ENCODE results near the gene ANKS1A. TPM values are rescaled to one million over a fixed set of nuclear protein-coding genes. Genes with fewer than 3 reads are reported as not detected.
A peak's percentile ranks its signal among the peaks of the same experiment; 100 is the strongest.

ANKS1A gene
- total RNA-seq, 6 experiments from 2014 or later, result 6.7 to 17.4 (median 10.5) TPM

- Histone ChIP-seq H3K27ac (peak overlapping the region; percentile 19 to 74 (median 60)), H3K36me3 (peaks cover 0 to 4% (median 0%) of the 10 kb centered on the region in 4 donors), H3K27me3 (no peaks in the 10 kb centered on the region), H3K4me1 (peaks cover 0 to 16% (median 2%) of the 10 kb centered on the region in 4 donors), H3K4me3 (no peak overlapping the region), H3K9me3 (no peaks in the 10 kb centered on the region)
- WGBS (ENCODE audit: insufficient coverage, low coverage, low lambda C conversion rate, missing lambda C conversion rate), result 65% methylated on average over 3 of the region's 4 CpGs
- intact Hi-C loops (cut with DNase I), result no loop called here
- DNase-seq (peak in 1 of 3 donors; percentile 29), ATAC-seq (no peak)
- TF ChIP-seq POLR2A (IDR thresholded peaks at IDR 0.05) (no peak), CTCF (IDR thresholded peaks at IDR 0.05) (no peak)
These were observed 154.5 kb downstream of the ANKS1A start for GRCh38 chr6:35043381-35044130.

- no peaks in the 10 kb centered on the region for H3K27me3 ChIP-seq
- H3K36me3 ChIP-seq, result no peaks in the 10 kb centered on the region
- H3K4me3 ChIP-seq, result no peak overlapping the region
- 47% methylated on average over 11 of the region's 16 CpGs for WGBS (ENCODE audit: insufficient coverage, low coverage, low lambda C conversion rate, missing lambda C conversion rate)
- no peaks in the 10 kb centered on the region for H3K9me3 ChIP-seq
- H3K27ac ChIP-seq, result peak overlapping the region; percentile 19 to 74 (median 60)
- TF ChIP-seq POLR2A (IDR thresholded peaks at IDR 0.05) (no peak), CTCF (IDR thresholded peaks at IDR 0.05) (peak in 3 of 4 donors; percentile 12 to 20 (median 13))
- peak; percentile 64 to 74 (median 70) for ATAC-seq
- peak in 2 of 3 donors; percentile 46 to 66 for DNase-seq
- intact Hi-C loops (cut with DNase I), result no loop called here
- H3K4me1 ChIP-seq, result peaks cover 0 to 16% (median 2%) of the 10 kb centered on the region in 4 donors
These were observed 155.2 kb downstream of the ANKS1A start for GRCh38 chr6:35044145-35044745.

GRCh38 chr6:35044761-35045421, 155.8 kb downstream of the ANKS1A start:
- H3K4me3 ChIP-seq, result no peak overlapping the region
- 29% methylated on average over 3 of the region's 3 CpGs for WGBS (ENCODE audit: insufficient coverage, low coverage, low lambda C conversion rate, missing lambda C conversion rate)
- ATAC-seq, result peak; percentile 5 to 31 (median 14)
- intact Hi-C loops (cut with DNase I), result no loop called here
- no peaks in the 10 kb centered on the region for H3K27me3 ChIP-seq
- TF ChIP-seq POLR2A (IDR thresholded peaks at IDR 0.05) (no peak), CTCF (IDR thresholded peaks at IDR 0.05) (no peak)
- DNase-seq, result peak in 1 of 3 donors; percentile 33
- peak overlapping the region; percentile 19 to 74 (median 60) for H3K27ac ChIP-seq
- H3K36me3 ChIP-seq, result no peaks in the 10 kb centered on the region
- H3K4me1 ChIP-seq, result peaks cover 0 to 16% (median 2%) of the 10 kb centered on the region in 4 donors
- H3K9me3 ChIP-seq, result no peaks in the 10 kb centered on the region

GRCh38 chr6:35046103-35046502, 157.0 kb downstream of the ANKS1A start:
- 83% methylated on average over 1 of the region's 3 CpGs for WGBS (ENCODE audit: insufficient coverage, low coverage, low lambda C conversion rate, missing lambda C conversion rate)
- DNase-seq, result peak in 1 of 3 donors; percentile 20
- peaks cover 0 to 16% (median 2%) of the 10 kb centered on the region in 4 donors for H3K4me1 ChIP-seq

More at GRCh38 chr6:35046103-35046502, 157.0 kb downstream of the ANKS1A start:
- Histone ChIP-seq H3K36me3 (no peaks in the 10 kb centered on the region), H3K4me3 (no peak overlapping the region), H3K27me3 (no peaks in the 10 kb centered on the region), H3K27ac (peak overlapping the region in 2 of 3 donors; percentile 19 to 74), H3K9me3 (no peaks in the 10 kb centered on the region)
- ATAC-seq, result no peak
- intact Hi-C loops (cut with DNase I), result no loop called here
- TF ChIP-seq POLR2A (IDR thresholded peaks at IDR 0.05), result no peak
- TF ChIP-seq CTCF (IDR thresholded peaks at IDR 0.05), result no peak

Measured in right lobe of liver (tissue), 6 donors.